ENCODE measurements around the gene GBP3. TPM values are rescaled to one million over a fixed set of nuclear protein-coding genes. Genes with fewer than 3 reads are reported as not detected.
A peak's percentile ranks its signal among the peaks of the same experiment; 100 is the strongest.

Gene GBP3
- total RNA-seq, 1 experiment from 2014 or later = 19.4 TPM

DNA sequence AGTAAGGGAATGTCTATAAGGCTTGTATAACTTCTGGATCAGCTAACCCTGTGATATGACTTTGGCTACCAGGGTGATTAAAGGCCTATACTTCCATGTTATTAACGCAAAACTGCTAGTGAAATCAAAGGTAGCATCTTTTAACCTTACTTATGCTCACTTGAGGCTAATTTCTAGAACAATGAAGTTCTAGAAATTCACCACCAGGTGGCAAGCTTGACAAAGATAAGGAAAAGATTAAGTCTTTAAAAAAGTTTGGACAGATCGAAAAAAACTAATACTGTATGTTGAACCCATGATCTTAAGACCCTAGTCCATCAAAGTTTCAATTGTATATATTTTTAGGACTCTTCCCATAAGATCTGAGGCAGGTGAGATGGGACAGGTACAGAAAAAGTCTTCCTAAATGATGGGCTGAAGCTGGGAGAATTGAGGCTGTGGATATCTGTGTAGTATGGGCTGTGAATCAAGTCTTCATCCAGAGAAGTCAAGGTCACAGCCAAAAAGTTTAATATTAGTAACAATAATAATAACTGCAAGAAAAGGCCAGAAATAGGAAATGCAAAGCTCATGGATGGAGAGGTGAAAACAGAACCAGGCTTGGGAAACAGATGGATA, 49.0 kb downstream of the GBP3 start:
- peak; percentile 53 for DNase-seq (ENCODE audit: unreplicated experiment)
- TF ChIP-seq, protein P1, sequence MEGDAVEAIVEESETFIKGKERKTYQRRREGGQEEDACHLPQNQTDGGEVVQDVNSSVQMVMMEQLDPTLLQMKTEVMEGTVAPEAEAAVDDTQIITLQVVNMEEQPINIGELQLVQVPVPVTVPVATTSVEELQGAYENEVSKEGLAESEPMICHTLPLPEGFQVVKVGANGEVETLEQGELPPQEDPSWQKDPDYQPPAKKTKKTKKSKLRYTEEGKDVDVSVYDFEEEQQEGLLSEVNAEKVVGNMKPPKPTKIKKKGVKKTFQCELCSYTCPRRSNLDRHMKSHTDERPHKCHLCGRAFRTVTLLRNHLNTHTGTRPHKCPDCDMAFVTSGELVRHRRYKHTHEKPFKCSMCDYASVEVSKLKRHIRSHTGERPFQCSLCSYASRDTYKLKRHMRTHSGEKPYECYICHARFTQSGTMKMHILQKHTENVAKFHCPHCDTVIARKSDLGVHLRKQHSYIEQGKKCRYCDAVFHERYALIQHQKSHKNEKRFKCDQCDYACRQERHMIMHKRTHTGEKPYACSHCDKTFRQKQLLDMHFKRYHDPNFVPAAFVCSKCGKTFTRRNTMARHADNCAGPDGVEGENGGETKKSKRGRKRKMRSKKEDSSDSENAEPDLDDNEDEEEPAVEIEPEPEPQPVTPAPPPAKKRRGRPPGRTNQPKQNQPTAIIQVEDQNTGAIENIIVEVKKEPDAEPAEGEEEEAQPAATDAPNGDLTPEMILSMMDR (IDR thresholded peaks at IDR 0.05; ENCODE audit: unreplicated experiment) = peak; percentile 57
- intact Hi-C loops (cut with micrococcal nuclease) = loop anchor here (1.0 kb wide), 1 partner anchor 385 kb away; no protein-coding TSS in a partner anchor
- POLR2A ChIA-PET = interaction anchor here (0.6 to 2.7 kb wide), 3 partner anchors 9 to 290 kb away, joined by 3 to 13 read pairs (median 3); partner anchors contain the start of gene PKN2
- no peak overlapping the region for H3K4me3 Mint-ChIP-seq (ENCODE audit: unreplicated experiment)
- H3K27me3 Mint-ChIP-seq (ENCODE audit: insufficient read depth, unreplicated experiment) = no peaks in the 10 kb centered on the region
- H3K4me1 Mint-ChIP-seq (ENCODE audit: insufficient read depth, unreplicated experiment) = peaks cover 10% of the 10 kb centered on the region
- no peak overlapping the region for H3K27ac Mint-ChIP-seq (ENCODE audit: low read depth, unreplicated experiment)
- no peaks in the 10 kb centered on the region for H3K9me3 Mint-ChIP-seq (ENCODE audit: unreplicated experiment)
- CTCF ChIA-PET = interaction anchor here (0.7 to 8.8 kb wide), 29 partner anchors 10 to 665 kb away, joined by 3 to 104 read pairs (median 3); no protein-coding TSS in a partner anchor
- peaks cover 27% of the 10 kb centered on the region for H3K36me3 Mint-ChIP-seq (ENCODE audit: insufficient read depth, unreplicated experiment)
- BruUV-seq (replicated peaks) = no TSS peak

DNA sequence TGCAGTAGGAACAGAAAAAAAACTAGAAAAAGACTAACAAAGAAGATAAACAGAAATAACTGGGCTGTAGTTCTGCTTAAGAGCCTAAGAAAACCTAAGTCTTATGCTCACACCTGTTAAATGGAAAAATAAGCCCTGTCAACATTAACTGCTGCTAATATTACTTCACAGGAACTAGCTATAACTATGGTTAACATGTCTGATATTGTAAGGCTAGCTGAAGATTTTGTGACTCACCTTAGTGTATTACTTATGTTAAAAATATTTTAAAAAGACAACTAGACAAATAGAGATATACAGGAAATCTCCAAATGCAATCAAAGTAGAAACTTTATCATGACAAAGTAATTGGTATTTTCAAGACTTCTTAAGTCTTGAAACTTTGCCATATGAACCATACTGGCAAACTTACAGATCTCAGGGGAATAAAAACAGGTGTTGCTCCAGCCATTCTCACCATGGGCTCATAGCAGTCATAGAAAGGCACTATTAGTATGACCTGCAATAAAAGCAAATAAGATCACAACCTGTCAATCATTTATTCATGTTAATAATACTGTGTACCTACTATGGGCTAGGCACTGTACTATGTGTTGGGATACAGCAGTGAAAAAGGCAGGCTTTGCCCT, 60.9 kb downstream of the GBP3 start:
- no peak for DNase-seq (ENCODE audit: unreplicated experiment)
- intact Hi-C loops (cut with micrococcal nuclease) = no loop called here
- Mint-ChIP-seq H3K4me3 (ENCODE audit: unreplicated experiment) (no peak overlapping the region), H3K36me3 (ENCODE audit: insufficient read depth, unreplicated experiment) (peaks cover 87% of the 10 kb centered on the region), H3K27me3 (ENCODE audit: insufficient read depth, unreplicated experiment) (no peaks in the 10 kb centered on the region), H3K9me3 (ENCODE audit: unreplicated experiment) (no peaks in the 10 kb centered on the region), H3K4me1 (ENCODE audit: insufficient read depth, unreplicated experiment) (peaks cover 4% of the 10 kb centered on the region), H3K27ac (ENCODE audit: low read depth, unreplicated experiment) (no peak overlapping the region)
- CTCF ChIA-PET = no interaction called here
- POLR2A ChIA-PET = interaction anchor here (0.6 kb wide), 1 partner anchor 394 kb away, joined by 5 read pairs; no protein-coding TSS in a partner anchor
- no TSS peak for BruUV-seq (replicated peaks)
- TF ChIP-seq, protein P1 (IDR thresholded peaks at IDR 0.05; ENCODE audit: unreplicated experiment) = no peak

DNA sequence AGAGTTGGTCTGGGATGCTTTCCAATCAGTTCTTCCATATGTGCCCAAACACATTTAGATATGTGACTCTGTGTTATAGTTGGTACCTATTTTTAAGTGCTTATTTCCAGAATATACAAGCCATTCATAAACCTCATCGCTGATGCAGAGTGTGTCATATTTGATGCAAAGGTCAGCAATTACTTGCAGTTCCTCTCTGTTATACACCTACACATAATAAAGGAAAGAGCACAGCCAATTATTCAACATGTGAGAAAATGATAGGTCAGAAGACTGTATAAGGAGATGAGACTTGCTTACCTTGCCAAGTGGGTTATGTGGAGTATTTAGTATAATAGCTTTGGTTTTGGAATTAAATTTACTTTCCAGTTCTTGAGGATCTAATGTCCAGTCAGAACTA, 61.6 kb downstream of the GBP3 start:
- ChIA-PET CTCF (interaction anchor here (0.5 kb wide), 1 partner anchor 61 kb away, joined by 3 read pairs; the partner anchor contains the start of gene GBP3), POLR2A (no interaction called here)
- peaks cover 89% of the 10 kb centered on the region for H3K36me3 Mint-ChIP-seq (ENCODE audit: insufficient read depth, unreplicated experiment)
- intact Hi-C loops (cut with micrococcal nuclease) = no loop called here
- no peak overlapping the region for H3K27ac Mint-ChIP-seq (ENCODE audit: low read depth, unreplicated experiment)
- TF ChIP-seq, protein P1 (IDR thresholded peaks at IDR 0.05; ENCODE audit: unreplicated experiment) = no peak
- no peaks in the 10 kb centered on the region for H3K27me3 Mint-ChIP-seq (ENCODE audit: insufficient read depth, unreplicated experiment)
- no peak overlapping the region for H3K4me3 Mint-ChIP-seq (ENCODE audit: unreplicated experiment)
- no peak for DNase-seq (ENCODE audit: unreplicated experiment)
- BruUV-seq (replicated peaks) = no TSS peak
- peaks cover 4% of the 10 kb centered on the region for H3K4me1 Mint-ChIP-seq (ENCODE audit: insufficient read depth, unreplicated experiment)
- no peaks in the 10 kb centered on the region for H3K9me3 Mint-ChIP-seq (ENCODE audit: unreplicated experiment)

Other genes with a start within 250 kb of the GBP3 start
- 16.9 and 18.8 TPM in 2 replicates for gene GTF2B, start 131.3 kb downstream of the GBP3 start, total RNA-seq (2022)
- gene KYAT3, start 30.2 kb downstream of the GBP3 start, total RNA-seq (2022) = 59.1 and 61.5 TPM in 2 replicates
- 16.1 and 18.4 TPM in 2 replicates for gene RBMXL1, start 30.2 kb downstream of the GBP3 start, total RNA-seq (2022)
- 10.4 and 10.6 TPM in 2 replicates for gene GBP1, start 42.3 kb upstream of the GBP3 start, total RNA-seq (2022)
- 1.7 and 2.2 TPM in 2 replicates for gene GBP2, start 103.2 kb upstream of the GBP3 start, total RNA-seq (2022)
- not detected in 2 replicates for gene GBP7, start 153.1 kb upstream of the GBP3 start, total RNA-seq (2022)
- 0.05 TPM in 1 of 2 replicates, not detected in the other for gene GBP4, start 176.1 kb upstream of the GBP3 start, total RNA-seq (2022)
- gene GBP5, start 250.0 kb upstream of the GBP3 start, total RNA-seq (2022) = not detected in 2 replicates